OCI-LY3 (cell line): ENCODE measurements around the gene GDPGP1.

Experiments used
- H2AFZ ChIP-seq: fragments of 200-600, 300-600 bp; shearing (Covaris generic); 2 replicates; pipeline ENCODE4 v1.6.0; 2014; ENCODE audit warnings: antibody characterized with exemption, low read depth, low read length
- H3K27ac ChIP-seq: fragments of 200-600, 300-600 bp; sonication (generic); 2 replicates; pipeline ENCODE4 v1.5.1; 2014; ENCODE audit warnings: mild to moderate bottlenecking, low read length, moderate library complexity, mixed read lengths
- H3K27me3 ChIP-seq: fragments of 200-600, 300-600 bp; sonication (generic); 2 replicates; pipeline ENCODE4 v1.6.1; 2014; ENCODE audit warnings: low read depth, low read length, mixed read lengths
- H3K36me3 ChIP-seq: fragments of 200-600, 300-600 bp; sonication (generic); replicated peaks from 2 replicates; pipeline ENCODE3; 2014; ENCODE audit warnings: low read depth, low read length, mixed read lengths
- H3K4me1 ChIP-seq: fragments of 300-600, 200-600 bp; sonication (generic); 2 replicates; pipeline ENCODE4 v1.6.1; 2014; ENCODE audit warnings: low read length, mixed read lengths
- H3K4me2 ChIP-seq: fragments of 200-600, 300-600 bp; sonication (generic); 2 replicates; pipeline ENCODE4 v1.6.1; 2014; ENCODE audit warnings: low read length, mixed read lengths
- H3K4me3 ChIP-seq: fragments of 300-600, 200-600 bp; sonication (generic); 2 replicates; pipeline ENCODE4 v1.5.1; 2014; ENCODE audit warnings: antibody characterized with exemption, mild to moderate bottlenecking, low read length, moderate library complexity
- H3K79me2 ChIP-seq: fragments of 300-600, 200-600 bp; shearing (Covaris generic); 2 replicates; pipeline ENCODE4 v1.6.1; 2014; ENCODE audit warnings: mild to moderate bottlenecking, low read length, mixed read lengths
- H3K9ac ChIP-seq: fragments of 300-600, 200-600 bp; shearing (Covaris generic); 2 replicates; pipeline ENCODE4 v1.6.0; 2014; ENCODE audit warnings: mild to moderate bottlenecking, low read length, moderate library complexity
- H3K9me3 ChIP-seq: fragments of 200-600, 300-600 bp; shearing (Covaris generic); 2 replicates; pipeline ENCODE4 v1.6.1; 2014; ENCODE audit warnings: low read length, mixed read lengths; ENCODE audit not compliant: insufficient read depth
- H4K20me1 ChIP-seq: fragments of 200-600, 300-600 bp; sonication (generic); 2 replicates; pipeline ENCODE4 v1.6.1; 2016; ENCODE audit warnings: low read length, mixed read lengths; ENCODE audit not compliant: insufficient read depth
- CTCF ChIP-seq: fragments of 200-600, 300-600 bp; sonication (generic); IDR thresholded peaks from 2 replicates; pipeline ENCODE4 v1.5.1; 2014; ENCODE audit warnings: antibody characterized with exemption, low read length, low read depth
- EZH2phosphoT487 ChIP-seq: fragments of 200-600 bp; shearing (Covaris generic); IDR thresholded peaks from 2 replicates; pipeline ENCODE4 v1.6.1; 2018; ENCODE audit warnings: antibody characterized with exemption, mixed run types, low read depth

Gene GDPGP1

GRCh38 chr15:90201130-90201943 lies 32.7 kb upstream of the GDPGP1 start, which contains the start of gene SEMA4B:
TSS of gene SEMA4B (plus strand) at chr15:90201330. CDS start at chr15:90201579, 249 bp downstream.
- Histone ChIP-seq H3K9me3 (no peaks in the 10 kb centered on the region), H2AFZ (peak within 1 kb of the TSS; percentile 52), H3K4me1 (peaks cover 10% of the 10 kb centered on the region), H3K9ac (peak within 1 kb of the TSS; percentile 72), H3K27ac (no peak within 1 kb of the TSS), H4K20me1 (no peaks in the 10 kb centered on the region), H3K79me2 (no peaks in the 10 kb centered on the region), H3K4me2 (peak within 1 kb of the TSS; percentile 85), H3K27me3 (peaks cover 5% of the 10 kb centered on the region; the same call in 1 of the 2 replicates), H3K4me3 (peak within 1 kb of the TSS; percentile 84), H3K36me3 (no peaks in the 10 kb centered on the region)
- TF ChIP-seq EZH2phosphoT487 (no peak), CTCF (no peak)

GRCh38 chr15:90201944-90202375 lies 32.0 kb upstream of the GDPGP1 start:
- Histone ChIP-seq H3K9me3 (no peaks in the 10 kb centered on the region), H4K20me1 (no peaks in the 10 kb centered on the region), H3K4me3 (peak overlapping the region; percentile 84), H3K36me3 (no peaks in the 10 kb centered on the region), H3K27me3 (peaks cover 5% of the 10 kb centered on the region; the same call in 1 of the 2 replicates), H2AFZ (no peak overlapping the region), H3K4me1 (peaks cover 10% of the 10 kb centered on the region), H3K9ac (peak overlapping the region; percentile 72), H3K27ac (no peak overlapping the region), H3K4me2 (peak overlapping the region; percentile 85), H3K79me2 (no peaks in the 10 kb centered on the region)
- TF ChIP-seq EZH2phosphoT487: no peak
- TF ChIP-seq CTCF: no peak

GRCh38 chr15:90202929-90203328 lies 31.1 kb upstream of the GDPGP1 start:
- Histone ChIP-seq H3K4me2 (no peak overlapping the region), H3K27ac (no peak overlapping the region), H4K20me1 (no peaks in the 10 kb centered on the region), H3K9ac (no peak overlapping the region), H3K36me3 (no peaks in the 10 kb centered on the region), H3K9me3 (no peaks in the 10 kb centered on the region), H2AFZ (no peak overlapping the region), H3K79me2 (no peaks in the 10 kb centered on the region), H3K4me3 (no peak overlapping the region), H3K27me3 (peaks cover 5% of the 10 kb centered on the region; the same call in 1 of the 2 replicates), H3K4me1 (peaks cover 10% of the 10 kb centered on the region)
- no peak for TF ChIP-seq CTCF
- TF ChIP-seq EZH2phosphoT487: no peak

GRCh38 chr15:90203473-90203872 lies 30.5 kb upstream of the GDPGP1 start:
- Histone ChIP-seq H3K9ac (no peak overlapping the region), H3K4me2 (no peak overlapping the region), H3K9me3 (no peaks in the 10 kb centered on the region), H3K4me1 (peaks cover 10% of the 10 kb centered on the region), H3K36me3 (no peaks in the 10 kb centered on the region), H4K20me1 (no peaks in the 10 kb centered on the region), H3K79me2 (no peaks in the 10 kb centered on the region), H3K4me3 (no peak overlapping the region), H3K27ac (no peak overlapping the region), H3K27me3 (peaks cover 5% of the 10 kb centered on the region; the same call in 1 of the 2 replicates), H2AFZ (no peak overlapping the region)
- TF ChIP-seq EZH2phosphoT487 (no peak), CTCF (no peak)
